Liver (tissue), 10 donors: ENCODE measurements around the gene NUDT5. TPM values are rescaled to one million over a fixed set of nuclear protein-coding genes. Genes with fewer than 3 reads are reported as not detected.

Source experiments
- DNase-seq: peaks from one replicate; pipeline ENCODE4 v3.0.0-alpha.2; 2017; ENCODE audit warnings: low spot score
- H3K27ac ChIP-seq, 2 donors: one replicate each; pipeline ENCODE4 v1.7.0; 2013; ENCODE audit warnings: inconsistent platforms in 2 of 2, low read length in 2 of 2, control low read depth in 1 of 2, low read depth in 1 of 2, mild to moderate bottlenecking in 1 of 2
- H3K27me3 ChIP-seq, 4 donors: one replicate each; pipeline versions ENCODE4 v1.6.1 to v1.7.0; 2013; ENCODE audit warnings: low read length in 3 of 4, inconsistent platforms in 1 of 4, mild to moderate bottlenecking in 1 of 4, moderate library complexity in 1 of 4; ENCODE audit not compliant: control insufficient read depth in 4 of 4, insufficient read depth in 4 of 4
- H3K36me3 ChIP-seq, 4 donors: one replicate each; pipeline versions ENCODE4 v1.6.1 to v1.7.0; 2013; ENCODE audit warnings: low read length in 3 of 4, mild to moderate bottlenecking in 3 of 4, low read depth in 1 of 4, moderate library complexity in 1 of 4; ENCODE audit not compliant: control insufficient read depth in 4 of 4, insufficient read depth in 3 of 4
- H3K4me1 ChIP-seq, 4 donors: one replicate each; pipeline versions ENCODE4 v1.6.1 to v1.7.0; 2013; ENCODE audit warnings: low read length in 3 of 4, mild to moderate bottlenecking in 3 of 4, moderate library complexity in 1 of 4; ENCODE audit not compliant: control insufficient read depth in 4 of 4, insufficient read depth in 4 of 4
- H3K4me3 ChIP-seq, 3 donors: one replicate each; pipeline versions ENCODE4 v1.6.1 to v1.7.0; 2013; ENCODE audit warnings: low read length in 3 of 3, control low read depth in 1 of 3, low read depth in 1 of 3, mild to moderate bottlenecking in 1 of 3
- H3K9ac ChIP-seq, 2 donors: one replicate each; pipeline ENCODE4 v1.7.0; 2013; ENCODE audit warnings: low read length in 2 of 2, mild to moderate bottlenecking in 2 of 2, moderate library complexity in 2 of 2, control low read depth in 1 of 2, low read depth in 1 of 2
- H3K9me3 ChIP-seq, 4 donors: one replicate each; pipeline versions ENCODE4 v1.6.1 to v1.7.0; 2013; ENCODE audit warnings: low read length in 3 of 4; ENCODE audit not compliant: control insufficient read depth in 4 of 4
- ATF3 ChIP-seq: IDR thresholded peaks from 2 replicates; pipeline ENCODE4 v1.6.1; 2016; ENCODE audit warnings: antibody characterized with exemption
- CTCF ChIP-seq: fragments of 150-350 bp; IDR thresholded peaks from 2 replicates; pipeline ENCODE4 v1.5.1; 2017; ENCODE audit warnings: improper control_type of control experiment, low read depth, low read length; ENCODE audit not compliant: missing input control
- EGR1 ChIP-seq, 2 donors: IDR thresholded peaks; 2 replicates each; pipeline ENCODE4 v1.6.1; 2016 to 2018; ENCODE audit warnings: antibody characterized with exemption in 2 of 2, low read depth in 2 of 2
- FOXA1 ChIP-seq: IDR thresholded peaks from 2 replicates; pipeline ENCODE4 v1.6.1; 2016; ENCODE audit warnings: antibody characterized with exemption
- FOXA2 ChIP-seq: IDR thresholded peaks from 2 replicates; pipeline ENCODE4 v1.6.1; 2016; ENCODE audit warnings: antibody characterized with exemption
- HNF4A ChIP-seq, 2 donors: conservative IDR thresholded peaks; 2 replicates each; pipeline ENCODE4 v1.6.1; 2016; ENCODE audit warnings: antibody characterized with exemption in 2 of 2, mild to moderate bottlenecking in 2 of 2
- HNF4G ChIP-seq: IDR thresholded peaks from 2 replicates; pipeline ENCODE4 v1.6.1; 2016; ENCODE audit warnings: antibody characterized with exemption
- JUND ChIP-seq, 2 donors: IDR thresholded peaks; 2 replicates each; pipeline ENCODE4 v1.6.1; 2016; ENCODE audit warnings: antibody characterized with exemption in 2 of 2
- MAX ChIP-seq: IDR thresholded peaks from 2 replicates; pipeline ENCODE4 v1.6.1; 2016; ENCODE audit warnings: antibody characterized with exemption
- NR2F2 ChIP-seq: IDR thresholded peaks from 2 replicates; pipeline ENCODE4 v1.6.1; 2016; ENCODE audit warnings: antibody characterized with exemption
- RAD21 ChIP-seq, 2 donors: IDR thresholded peaks; 2 replicates each; pipeline ENCODE4 v1.6.1; 2016; ENCODE audit warnings: antibody characterized with exemption in 2 of 2, mild to moderate bottlenecking in 2 of 2
- REST ChIP-seq: IDR thresholded peaks from 2 replicates; pipeline ENCODE4 v1.6.1; 2016; ENCODE audit warnings: antibody characterized with exemption, mild to moderate bottlenecking
- RXRA ChIP-seq, 2 donors: IDR thresholded peaks; 2 replicates each; pipeline ENCODE4 v1.6.1; 2017 to 2018; ENCODE audit warnings: antibody characterized with exemption in 2 of 2, mild to moderate bottlenecking in 1 of 2
- SP1 ChIP-seq: IDR thresholded peaks from 2 replicates; pipeline ENCODE4 v1.6.1; 2018; ENCODE audit warnings: antibody characterized with exemption, mild to moderate bottlenecking
- TAF1 ChIP-seq: conservative IDR thresholded peaks from 2 replicates; pipeline ENCODE4 v1.6.1; 2016; ENCODE audit warnings: antibody characterized with exemption, mild to moderate bottlenecking
- YY1 ChIP-seq: IDR thresholded peaks from 2 replicates; pipeline ENCODE4 v1.6.1; 2016; ENCODE audit warnings: antibody characterized with exemption, mild to moderate bottlenecking
- ZBTB33 ChIP-seq: IDR thresholded peaks from 2 replicates; pipeline ENCODE4 v1.6.1; 2016; ENCODE audit warnings: antibody characterized with exemption
- WGBS: extraction: QIAGEN DNeasy Blood & Tissue Kit; methylation state at CpG from one replicate; pipeline ENCODE4 v1.1.7; 2013; 5-methylcytosine and 5-hydroxymethylcytosine counted together
- polyA plus RNA-seq, 2 donors: library from polyadenylated mRNA; stranded (reverse) in 1 of 2; unstranded in 1 of 2; fragments of 200-250 nt in 1 of 2; fragments of >200 nt in 1 of 2; fragmentation: Nextera tagmentation in 1 of 2; extraction: Ambion mirVana in 1 of 2; gene quantifications; one replicate each; pipeline versions ENCODE4 v1.2.1 to v1.2.3, GENCODE V29; 2013 to 2015
- small RNA-seq: library from RNA; depleted of rRNA; stranded (forward); fragments of <200 nt; gene quantifications from one replicate; pipeline ENCODE3, GENCODE V24; 2014
- total RNA-seq, 2 donors: library from RNA; depleted of rRNA; stranded (reverse); fragments of >200 nt; gene quantifications; one replicate each; pipeline ENCODE4 v1.2.3, GENCODE V29; 2014
- donor health status: healthy.
- donor health status: healthy.
- donor health status: healthy.
- donor health status: healthy.
- donor health status: healthy.

The NUDT5 gene
- total and polyA plus RNA-seq, 4 donors = 21.9 to 115 (median 49.3) TPM

- TF ChIP-seq NR2F2 = no peak
- no peak for TF ChIP-seq RAD21 (IDR thresholded peaks at IDR 0.05)
- TF ChIP-seq FOXA2 = no peak
- no peak for TF ChIP-seq REST
- no peak for TF ChIP-seq HNF4A (conservative IDR thresholded peaks at IDR 0.05)
- no peak for TF ChIP-seq MAX
- no peak for TF ChIP-seq CTCF
- TF ChIP-seq RXRA (IDR thresholded peaks at IDR 0.05) = no peak
- TF ChIP-seq ZBTB33 = no peak
- no peak for TF ChIP-seq ATF3
- TF ChIP-seq FOXA1 = no peak
- TF ChIP-seq JUND (IDR thresholded peaks at IDR 0.05) = no peak
- TF ChIP-seq SP1 = no peak
- no peak for TF ChIP-seq TAF1
- no peak for TF ChIP-seq HNF4G
- TF ChIP-seq YY1 = no peak
- TF ChIP-seq EGR1 (IDR thresholded peaks at IDR 0.05; ENCODE audit: low read depth in 2 of 2) = no peak
- Histone ChIP-seq H3K27me3 (no peaks in the 10 kb centered on the region), H3K4me3 (no peak overlapping the region), H3K9me3 (no peaks in the 10 kb centered on the region), H3K27ac (no peak overlapping the region), H3K4me1 (no peaks in the 10 kb centered on the region), H3K9ac (no peak overlapping the region), H3K36me3 (peaks cover 25 to 52% (median 38%) of the 10 kb centered on the region in 4 donors)
- WGBS = 88% methylated on average over 4 of the region's 4 CpGs
- no peak for DNase-seq
These were observed 74.0 kb downstream of the NUDT5 start for GRCh38 chr10:12121673-12122072.

Small RNAs within 50 kb of the gene (small RNA-seq; reads per million reads assigned to genes)
- gene MIR548AK (not detected), gene RNU6-88P (not detected)

Other genes starting within 250 kb of the NUDT5 start
- gene UPF2, start 153.1 kb downstream of the NUDT5 start, total RNA-seq = 10 to 100 TPM; 16.4 to 19.6 TPM
- 10 to 100 TPM in 1 of 2 donors, 1 to 10 TPM in 1; 6.6 to 16.3 TPM for gene UPF2, start 153.1 kb downstream of the NUDT5 start, polyA plus RNA-seq
- 100 to 1,000 TPM in 1 of 2 donors, 10 to 100 TPM in 1; 26.2 to 119 TPM for gene DHTKD1, start 126.9 kb downstream of the NUDT5 start, total RNA-seq
- 10 to 100 TPM; 41.1 to 45.0 TPM for gene DHTKD1, start 126.9 kb downstream of the NUDT5 start, polyA plus RNA-seq
- 1 to 10 TPM; 3.8 to 8.8 TPM for gene SEC61A2, start 66.2 kb downstream of the NUDT5 start, total RNA-seq
- 1 to 10 TPM; 4.2 to 8.1 TPM for gene SEC61A2, start 66.2 kb downstream of the NUDT5 start, polyA plus RNA-seq
- 10 to 100 TPM; 43.3 to 58.5 TPM for gene CDC123, start 297 bp upstream of the NUDT5 start, total RNA-seq
- gene CDC123, start 297 bp upstream of the NUDT5 start, polyA plus RNA-seq = 10 to 100 TPM; 32.7 to 38.0 TPM
- gene CAMK1D, start 153.7 kb upstream of the NUDT5 start, total RNA-seq = 10 to 100 TPM in 1 of 2 donors, 1 to 10 TPM in 1; 2.7 to 10.1 TPM
- gene CAMK1D, start 153.7 kb upstream of the NUDT5 start, polyA plus RNA-seq = 1 to 10 TPM; 3.3 to 5.2 TPM